Testis (tissue), 3 donors: ENCODE results near the gene MAP4K4. TPM values are rescaled to one million over a fixed set of nuclear protein-coding genes. Genes with fewer than 3 reads are reported as not detected.

Experiments
- DNase-seq: peaks from one replicate; pipeline ENCODE4 v3.0.0-alpha.2; 2019
- H3K27ac ChIP-seq, 2 donors: fragments of 200-600 bp; sonication (generic); one replicate each; pipeline ENCODE4 v1.5.1; 2019
- H3K27me3 ChIP-seq: fragments of 200-600 bp; sonication (generic); one replicate; pipeline ENCODE4 v1.5.1; 2019
- H3K36me3 ChIP-seq: fragments of 200-600 bp; sonication (generic); one replicate; pipeline ENCODE4 v1.5.1; 2017; ENCODE audit warnings: low read depth; ENCODE audit errors: missing control alignments
- H3K4me1 ChIP-seq: fragments of 200-600 bp; sonication (generic); one replicate; pipeline ENCODE4 v1.5.1; 2019
- H3K4me3 ChIP-seq, 2 donors: fragments of 200-600 bp; sonication (generic); one replicate each; pipeline ENCODE4 v1.5.1; 2017 to 2019
- H3K9me3 ChIP-seq: fragments of 200-600 bp; sonication (generic); one replicate; pipeline ENCODE4 v1.5.1; 2017
- CTCF ChIP-seq, 3 experiments: fragments of 450-650 bp in 2 of 3; fragments of 200-600 bp in 1 of 3; sonication (generic) in 1 of 3; IDR thresholded peaks; one replicate each; pipeline ENCODE4 v1.5.1; 2016 to 2019; ENCODE audit warnings: antibody characterized with exemption in 3 of 3, mild to moderate bottlenecking in 2 of 3, moderate library complexity in 1 of 3
- POLR2A ChIP-seq: fragments of 450-650 bp; IDR thresholded peaks from one replicate; pipeline ENCODE4 v1.6.1; 2017; ENCODE audit warnings: antibody characterized with exemption, mild to moderate bottlenecking, moderate library complexity
- whole genome bisulfite sequencing, 2 donors: methylation state at CpG; one replicate each; pipeline ENCODE4 v1.1.5; 2018; 5-methylcytosine and 5-hydroxymethylcytosine counted together
- intact Hi-C: fragments of 100-400 bp; cut with DNase I; formaldehyde crosslinking; loops from one replicate; pipeline ENCODE4 v1.15.1; 2023; ENCODE audit warnings: low total_unique reads
- polyA plus RNA-seq: library from polyadenylated mRNA; stranded (reverse); fragments of 350-450 nt; fragmentation: Illumina TruSeq; extraction: RNeasy Lipid Tissue Mini Kit (QIAGEN cat#74804); gene quantifications from one replicate; pipeline ENCODE4 v1.2.3, GENCODE V29; 2014; ENCODE audit warnings: low read depth, low replicate concordance; ENCODE audit not compliant: insufficient read depth
- total RNA-seq, 2 donors: library from RNA; depleted of rRNA; stranded (reverse); fragments of >200 nt; gene quantifications; one replicate each; pipeline ENCODE4 v1.2.3, GENCODE V29; 2016

Gene MAP4K4
- total and polyA plus RNA-seq, 3 donors from 2014 or later, result 88.2 to 194 (median 174) TPM

- Histone ChIP-seq H3K27me3 (no peaks in the 10 kb centered on the region), H3K4me3 (no peak overlapping the region), H3K4me1 (peaks cover 30% of the 10 kb centered on the region), H3K36me3 (no peaks in the 10 kb centered on the region), H3K27ac (no peak overlapping the region), H3K9me3 (no peaks in the 10 kb centered on the region)
- intact Hi-C loops, result no loop called here
- no peak for DNase-seq
- WGBS, 2 donors, result 86 to 89% methylated on average over 3 of the region's 3 CpGs
- TF ChIP-seq CTCF (IDR thresholded peaks at IDR 0.05) (no peak), POLR2A (no peak)
Observed at GRCh38 chr2:101758001-101758400, 60.5 kb downstream of the MAP4K4 start.

DNA sequence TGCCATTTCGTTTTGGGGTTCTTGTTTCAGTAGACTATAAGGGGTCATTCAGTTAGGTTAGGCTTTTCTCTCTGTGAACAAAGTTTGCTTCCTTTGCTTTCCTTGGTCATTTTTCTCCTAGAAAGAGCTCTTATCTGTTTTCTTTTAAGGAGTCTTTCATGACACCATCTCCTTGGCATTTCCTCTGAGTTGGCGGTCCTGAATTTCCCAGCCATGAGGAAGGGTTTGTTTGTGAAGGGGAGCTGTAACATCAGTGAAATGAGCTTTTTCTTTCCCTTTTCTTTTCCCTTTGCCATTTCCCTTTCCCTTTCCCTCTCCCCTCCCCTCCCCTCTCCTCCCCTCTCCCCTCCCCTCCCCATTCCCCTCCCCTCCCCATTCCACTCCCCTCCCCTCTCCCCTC, 61.7 kb downstream of the MAP4K4 start:
- H3K27me3 ChIP-seq, result no peaks in the 10 kb centered on the region
- WGBS, 2 donors, result 37% methylated on average over 2 of the region's 2 CpGs
- DNase-seq, result no peak
- no peaks in the 10 kb centered on the region for H3K36me3 ChIP-seq
- H3K4me1 ChIP-seq, result peaks cover 33% of the 10 kb centered on the region
- intact Hi-C loops, result no loop called here
- H3K4me3 ChIP-seq, result no peak overlapping the region
- TF ChIP-seq POLR2A (no peak), CTCF (IDR thresholded peaks at IDR 0.05) (no peak)
- no peaks in the 10 kb centered on the region for H3K9me3 ChIP-seq
- H3K27ac ChIP-seq, result no peak overlapping the region

- no peaks in the 10 kb centered on the region for H3K36me3 ChIP-seq
- no peak for TF ChIP-seq CTCF (IDR thresholded peaks at IDR 0.05)
- no peaks in the 10 kb centered on the region for H3K27me3 ChIP-seq
- H3K4me1 ChIP-seq, result peaks cover 39% of the 10 kb centered on the region
- intact Hi-C loops, result no loop called here
- H3K9me3 ChIP-seq, result no peaks in the 10 kb centered on the region
- 39 to 46% methylated on average over 3 to 4 of the region's 4 CpGs for WGBS, 2 donors
- peak overlapping the region in 1 of 2 donors; percentile 13 for H3K27ac ChIP-seq
- H3K4me3 ChIP-seq, result no peak overlapping the region
- DNase-seq, result no peak
Observed at GRCh38 chr2:101762451-101763171, 65.1 kb downstream of the MAP4K4 start.

DNA sequence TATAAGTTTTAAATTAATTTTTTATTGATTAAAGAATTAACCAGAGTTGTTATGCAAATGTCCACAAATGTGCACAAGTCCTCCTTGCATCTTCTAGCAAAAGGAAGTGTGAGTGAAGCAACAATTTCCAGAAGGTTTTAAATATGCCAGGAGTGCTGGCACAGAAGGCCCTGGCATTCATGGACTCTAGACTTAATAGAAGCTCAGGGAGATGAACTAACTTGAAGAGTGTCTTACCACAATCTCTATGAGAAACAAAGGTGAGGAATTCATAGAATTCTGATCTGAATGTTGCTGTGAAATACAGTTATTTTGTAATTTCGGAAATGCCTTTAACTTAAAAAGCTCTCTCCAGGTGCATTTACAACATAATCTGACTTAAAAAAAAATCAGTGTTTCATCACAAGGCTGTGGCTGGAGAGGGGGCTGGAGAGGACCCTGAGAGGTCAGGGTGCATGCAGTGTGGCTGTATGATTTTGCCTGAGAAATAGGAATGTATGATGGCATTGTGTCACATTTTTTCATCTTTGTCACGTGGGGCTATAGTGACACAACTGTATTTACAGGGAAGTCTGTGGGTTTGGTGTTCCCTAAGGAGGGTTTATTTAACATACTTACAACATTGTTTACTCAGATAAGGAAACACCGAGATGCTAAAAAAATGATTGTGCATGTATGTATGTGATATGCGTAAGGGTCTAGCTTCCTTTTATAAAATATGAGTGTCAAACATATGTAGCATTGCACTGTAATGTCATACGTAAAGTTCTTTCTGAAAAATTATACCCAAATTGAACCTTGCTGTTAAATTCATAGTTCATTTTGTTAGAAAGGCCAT, 66.2 kb downstream of the MAP4K4 start:
- Histone ChIP-seq H3K4me3 (no peak overlapping the region), H3K36me3 (no peaks in the 10 kb centered on the region), H3K27me3 (no peaks in the 10 kb centered on the region), H3K4me1 (peaks cover 43% of the 10 kb centered on the region), H3K9me3 (no peaks in the 10 kb centered on the region), H3K27ac (no peak overlapping the region)
- no peak for DNase-seq
- intact Hi-C loops, result no loop called here
- TF ChIP-seq POLR2A (no peak), CTCF (IDR thresholded peaks at IDR 0.05) (no peak)
- WGBS, 2 donors, result 63 to 65% methylated on average over 5 of the region's 5 CpGs
